ACC112 (cell line): ENCODE data around the gene NMU.
"Not testable (repeated sequence)": the region's sequence is repeated elsewhere in the genome, so short reads cannot be mapped to it uniquely, and the experiment has no call there.

Source experiments
- H2AFZ ChIP-seq: fragments of 200-600 bp; sonication (generic); one replicate; pipeline ENCODE4 v1.6.0; 2017; ENCODE audit warnings: antibody characterized with exemption, low read length; ENCODE audit not compliant: unreplicated experiment
- H3K27ac ChIP-seq: fragments of 200-600 bp; sonication (generic); 2 replicates; pipeline ENCODE4 v1.5.1; 2014; ENCODE audit warnings: low read depth, mild to moderate bottlenecking, antibody characterized with exemption, low read length, moderate library complexity
- H3K27me3 ChIP-seq: fragments of 200-600 bp; sonication (generic); 2 replicates; pipeline ENCODE4 v1.6.1; 2014; ENCODE audit warnings: mild to moderate bottlenecking, antibody characterized with exemption, low read length, moderate library complexity, mixed read lengths; ENCODE audit not compliant: insufficient read depth
- H3K36me3 ChIP-seq: fragments of 200-600 bp; sonication (generic); 2 replicates; pipeline ENCODE4 v1.6.1; 2016; ENCODE audit warnings: mild to moderate bottlenecking, antibody characterized with exemption, low read length, moderate library complexity, mixed read lengths; ENCODE audit not compliant: insufficient read depth
- H3K4me1 ChIP-seq: fragments of 200-600 bp; sonication (generic); one replicate; pipeline ENCODE4 v1.6.1; 2016; ENCODE audit warnings: low read length, mixed read lengths; ENCODE audit not compliant: insufficient read depth, unreplicated experiment, control insufficient read depth
- H3K4me3 ChIP-seq: fragments of 200-600 bp; sonication (generic); 2 replicates; pipeline ENCODE4 v1.5.1; 2014; ENCODE audit warnings: mild to moderate bottlenecking, low read depth, low read length
- H3K79me2 ChIP-seq: fragments of 200-600 bp; sonication (generic); one replicate; pipeline ENCODE4 v1.6.0; 2016; ENCODE audit warnings: low read length; ENCODE audit not compliant: control insufficient read depth, unreplicated experiment, insufficient read depth

The NMU gene

GRCh38 chr4:55635741-55636655 is at the start of gene NMU:
Gene NMU (minus strand): TSS chr4:55636298. CDS start chr4:55636192, 106 bp downstream.
- H2AFZ ChIP-seq = peak within 1 kb of the TSS; percentile 83
- peaks cover 28% of the 10 kb centered on the region for H3K27me3 ChIP-seq
- H3K79me2 ChIP-seq = no peaks in the 10 kb centered on the region
- H3K36me3 ChIP-seq = no peaks in the 10 kb centered on the region
- H3K4me1 ChIP-seq = peaks cover 19% of the 10 kb centered on the region
- H3K4me3 ChIP-seq = peak within 1 kb of the TSS; percentile 88
- no peak within 1 kb of the TSS for H3K27ac ChIP-seq

GRCh38 chr4:55684276-55684675 is 48.2 kb upstream of the NMU start:
- no peak overlapping the region for H3K4me3 ChIP-seq
- no peaks in the 10 kb centered on the region for H3K36me3 ChIP-seq
- H3K79me2 ChIP-seq = no peaks in the 10 kb centered on the region
- no peak overlapping the region for H2AFZ ChIP-seq
- no peaks in the 10 kb centered on the region for H3K27me3 ChIP-seq
- no peaks in the 10 kb centered on the region for H3K4me1 ChIP-seq
- no peak overlapping the region for H3K27ac ChIP-seq

DNA sequence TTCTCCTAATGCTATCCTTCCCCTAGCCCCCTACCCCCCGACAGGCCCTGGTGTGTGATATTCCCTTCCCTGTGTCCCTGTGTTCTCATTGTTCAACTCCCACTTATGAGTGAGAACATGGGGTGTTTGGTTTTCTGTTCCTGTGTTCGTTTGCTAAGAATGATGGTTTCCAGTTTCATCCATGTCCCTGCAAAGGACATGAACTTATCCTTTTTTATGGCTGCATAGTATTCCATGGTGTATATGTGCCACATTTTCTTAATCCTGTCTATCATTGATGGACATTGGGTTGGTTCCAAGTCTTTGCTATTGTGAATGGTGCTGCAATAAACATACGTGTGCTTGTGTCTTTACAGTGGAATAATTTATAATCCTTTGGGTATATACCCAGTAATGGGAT is 46.7 kb upstream of the NMU start:
- H2AFZ ChIP-seq, H3K79me2 ChIP-seq, H3K4me1 ChIP-seq, H3K27ac ChIP-seq, H3K27me3 ChIP-seq, H3K36me3 ChIP-seq, H3K4me3 ChIP-seq: not testable (repeated sequence)

DNA sequence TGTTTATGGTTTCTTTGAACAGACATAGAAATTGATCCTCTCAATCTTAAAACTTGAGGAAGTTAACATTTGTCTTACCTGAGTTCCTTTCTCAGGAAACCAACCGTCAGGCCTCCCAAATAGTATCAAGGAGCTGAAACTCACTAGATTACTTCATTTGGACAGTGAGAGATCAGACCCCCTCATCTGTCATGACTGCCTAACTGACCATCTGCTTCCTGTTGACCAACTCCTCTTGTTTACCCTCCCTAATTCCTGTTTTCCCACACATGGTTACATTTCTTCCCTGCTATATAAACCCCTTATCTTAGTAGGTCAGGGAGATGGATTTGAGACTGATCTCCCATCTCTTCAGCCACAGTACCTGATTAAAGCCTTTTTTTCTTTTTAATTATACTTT is 46.2 kb upstream of the NMU start:
- H2AFZ ChIP-seq = no peak overlapping the region
- H3K36me3 ChIP-seq = no peaks in the 10 kb centered on the region
- H3K79me2 ChIP-seq = no peaks in the 10 kb centered on the region
- no peaks in the 10 kb centered on the region for H3K4me1 ChIP-seq
- no peaks in the 10 kb centered on the region for H3K27me3 ChIP-seq
- H3K4me3 ChIP-seq = no peak overlapping the region
- H3K27ac ChIP-seq = no peak overlapping the region

DNA sequence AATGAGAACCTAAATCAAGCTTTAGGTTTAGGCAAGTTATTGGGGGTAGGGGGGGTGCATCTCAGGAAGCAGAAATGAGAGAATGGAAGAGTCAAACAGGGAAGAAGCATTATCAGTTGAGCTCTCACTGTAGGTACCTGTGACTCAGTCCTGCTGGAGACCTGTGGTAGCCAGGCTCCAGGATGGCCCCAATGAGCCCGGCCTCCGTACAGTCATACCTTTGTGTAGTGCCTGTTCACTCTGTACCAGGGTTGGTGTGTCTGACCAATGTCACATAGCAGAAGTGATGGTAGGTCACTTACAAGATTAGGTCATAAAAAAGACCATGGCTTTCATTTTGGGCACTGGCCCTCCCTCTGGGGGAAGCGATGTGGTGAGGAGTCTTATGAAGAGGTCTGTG is 45.3 kb upstream of the NMU start:
- no peaks in the 10 kb centered on the region for H3K79me2 ChIP-seq
- no peak overlapping the region for H2AFZ ChIP-seq
- no peaks in the 10 kb centered on the region for H3K27me3 ChIP-seq
- no peaks in the 10 kb centered on the region for H3K4me1 ChIP-seq
- H3K36me3 ChIP-seq = no peaks in the 10 kb centered on the region
- no peak overlapping the region for H3K27ac ChIP-seq
- no peak overlapping the region for H3K4me3 ChIP-seq

GRCh38 chr4:55675196-55675793 is 39.2 kb upstream of the NMU start:
- H3K36me3 ChIP-seq = no peaks in the 10 kb centered on the region
- no peaks in the 10 kb centered on the region for H3K27me3 ChIP-seq
- H3K79me2 ChIP-seq = no peaks in the 10 kb centered on the region
- H3K4me3 ChIP-seq = no peak overlapping the region
- H3K27ac ChIP-seq = no peak overlapping the region
- no peak overlapping the region for H2AFZ ChIP-seq
- H3K4me1 ChIP-seq = no peaks in the 10 kb centered on the region

GRCh38 chr4:55673424-55673823 is 37.3 kb upstream of the NMU start:
- H3K36me3 ChIP-seq = no peaks in the 10 kb centered on the region
- H3K79me2 ChIP-seq = no peaks in the 10 kb centered on the region
- H2AFZ ChIP-seq = no peak overlapping the region
- no peaks in the 10 kb centered on the region for H3K4me1 ChIP-seq
- H3K27ac ChIP-seq = no peak overlapping the region
- H3K4me3 ChIP-seq = no peak overlapping the region
- H3K27me3 ChIP-seq = no peaks in the 10 kb centered on the region

DNA sequence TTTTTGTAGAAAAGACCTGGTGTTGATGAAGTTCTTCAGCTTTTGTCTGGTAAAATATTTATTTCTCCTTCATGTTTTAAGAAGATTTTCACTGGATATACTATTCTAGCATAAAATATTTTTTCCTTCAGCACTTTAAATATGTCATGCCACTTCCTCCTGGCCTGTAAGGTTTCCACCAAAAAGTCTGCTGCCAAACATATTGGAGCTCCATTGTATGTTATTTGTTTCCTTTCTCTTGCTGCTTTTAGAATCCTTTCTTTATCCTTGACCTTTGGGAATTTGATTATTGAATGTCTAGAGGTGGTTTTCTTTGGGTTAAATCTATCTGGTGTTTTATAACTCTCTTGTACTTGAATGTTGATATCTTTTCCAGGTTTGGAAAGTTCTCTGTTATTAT is 35.6 kb upstream of the NMU start:
- H3K27ac ChIP-seq = no peak overlapping the region
- H2AFZ ChIP-seq = no peak overlapping the region
- H3K27me3 ChIP-seq = no peaks in the 10 kb centered on the region
- no peak overlapping the region for H3K4me3 ChIP-seq
- H3K4me1 ChIP-seq = no peaks in the 10 kb centered on the region
- no peaks in the 10 kb centered on the region for H3K79me2 ChIP-seq
- H3K36me3 ChIP-seq = no peaks in the 10 kb centered on the region

DNA sequence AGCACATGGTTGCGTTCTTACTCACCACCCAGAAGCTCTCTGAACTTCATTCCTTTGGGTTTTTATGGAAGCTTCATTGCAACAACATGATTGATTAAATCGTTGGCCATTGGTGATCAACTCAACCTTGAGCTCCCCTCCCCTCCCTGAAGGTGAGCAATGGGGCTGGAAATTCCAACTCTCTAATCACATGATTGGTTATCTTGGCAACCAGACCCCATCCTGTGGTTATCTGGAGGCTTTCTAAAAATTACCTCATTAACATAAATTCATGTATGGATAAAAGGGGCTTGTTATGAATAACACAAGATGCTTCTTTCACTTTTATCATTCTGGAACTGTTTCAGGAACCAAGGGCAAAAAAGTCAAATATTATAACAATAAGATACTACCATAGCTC is 34.6 kb upstream of the NMU start:
- H3K36me3 ChIP-seq = no peaks in the 10 kb centered on the region
- H3K27me3 ChIP-seq = no peaks in the 10 kb centered on the region
- no peaks in the 10 kb centered on the region for H3K4me1 ChIP-seq
- H3K27ac ChIP-seq = no peak overlapping the region
- H3K79me2 ChIP-seq = no peaks in the 10 kb centered on the region
- H3K4me3 ChIP-seq = no peak overlapping the region
- no peak overlapping the region for H2AFZ ChIP-seq

DNA sequence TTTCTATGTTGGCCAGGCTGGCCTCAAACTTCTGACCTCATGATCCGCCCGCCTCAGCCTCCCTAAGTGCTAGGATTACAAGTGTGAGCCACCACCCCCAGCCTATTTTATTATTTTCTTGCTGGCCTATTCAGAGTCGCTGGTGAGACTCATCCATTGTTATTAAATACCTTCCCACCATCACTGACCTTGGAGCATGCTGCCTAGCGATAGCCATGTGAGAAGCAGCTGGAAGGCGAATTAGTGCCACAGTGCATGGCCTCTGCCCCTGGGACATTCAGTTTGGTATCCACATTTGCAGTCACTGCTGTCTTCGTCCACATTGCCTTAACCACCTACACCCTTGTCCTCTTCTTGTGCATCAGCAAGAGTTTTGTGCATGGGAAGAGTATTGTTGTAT is 32.4 kb upstream of the NMU start:
- Histone ChIP-seq H2AFZ (no peak overlapping the region), H3K4me1 (no peaks in the 10 kb centered on the region), H3K36me3 (no peaks in the 10 kb centered on the region), H3K27me3 (peaks cover 4% of the 10 kb centered on the region; the same call in 1 of the 2 replicates), H3K27ac (no peak overlapping the region), H3K4me3 (no peak overlapping the region), H3K79me2 (no peaks in the 10 kb centered on the region)

GRCh38 chr4:55666535-55666934 is 30.4 kb upstream of the NMU start:
- Histone ChIP-seq H3K36me3 (no peaks in the 10 kb centered on the region), H3K4me3 (no peak overlapping the region), H3K27me3 (peaks cover 4% of the 10 kb centered on the region; the same call in 1 of the 2 replicates), H3K4me1 (no peaks in the 10 kb centered on the region), H3K79me2 (no peaks in the 10 kb centered on the region), H3K27ac (no peak overlapping the region), H2AFZ (no peak overlapping the region)
